HL-60 (cell line): ENCODE data around the gene JUNB.
A peak's percentile ranks its signal among the peaks of the same experiment; 100 is the strongest.

Experiments used
- DNase-seq, 2 experiments: peaks; one replicate each; pipeline ENCODE4 v3.0.0-alpha.2; 2010 to 2020; ENCODE audit warnings: low read depth in 1 of 2, low spot score in 1 of 2
- H3K27ac ChIP-seq: fragments of 250-450 bp; sonication (Bioruptor Pico); replicated peaks from 2 replicates; pipeline ENCODE4 v1.5.1; 2020; ENCODE audit warnings: mild to moderate bottlenecking, moderate library complexity
- H3K27me3 ChIP-seq: fragments of 250-450 bp; sonication (Bioruptor Pico); 2 replicates; pipeline ENCODE4 v1.5.1; 2021; ENCODE audit warnings: mild to moderate bottlenecking, moderate library complexity; ENCODE audit not compliant: insufficient read depth, poor library complexity, severe bottlenecking
- H3K4me3 ChIP-seq: replicated peaks from 2 replicates; pipeline ENCODE4 v1.5.1; 2011; ENCODE audit warnings: mild to moderate bottlenecking, control low read depth, low read length; ENCODE audit not compliant: insufficient read depth
- GABPA ChIP-seq: IDR thresholded peaks from 2 replicates; pipeline ENCODE4 v1.6.1; 2012; ENCODE audit warnings: low read depth
- POLR2AphosphoS5 ChIP-seq: IDR thresholded peaks from 2 replicates; pipeline ENCODE4 v1.6.1; 2012; ENCODE audit warnings: low read depth
- SPI1 ChIP-seq: IDR thresholded peaks from 2 replicates; pipeline ENCODE4 v1.6.1; 2012; ENCODE audit warnings: low read depth, mild to moderate bottlenecking, borderline replicate concordance
- TF ChIP-seq, protein P1 (sequence below): IDR thresholded peaks from one replicate; pipeline ENCODE4 v1.5.1; 2011; ENCODE audit warnings: low read length, control low read depth, inconsistent platforms; ENCODE audit not compliant: insufficient read depth
- TF ChIP-seq, protein P2 (sequence below): IDR thresholded peaks from 2 replicates; pipeline ENCODE4 v1.6.1; 2012; ENCODE audit warnings: low read depth; ENCODE audit not compliant: insufficient replicate concordance

The JUNB gene

DNA sequence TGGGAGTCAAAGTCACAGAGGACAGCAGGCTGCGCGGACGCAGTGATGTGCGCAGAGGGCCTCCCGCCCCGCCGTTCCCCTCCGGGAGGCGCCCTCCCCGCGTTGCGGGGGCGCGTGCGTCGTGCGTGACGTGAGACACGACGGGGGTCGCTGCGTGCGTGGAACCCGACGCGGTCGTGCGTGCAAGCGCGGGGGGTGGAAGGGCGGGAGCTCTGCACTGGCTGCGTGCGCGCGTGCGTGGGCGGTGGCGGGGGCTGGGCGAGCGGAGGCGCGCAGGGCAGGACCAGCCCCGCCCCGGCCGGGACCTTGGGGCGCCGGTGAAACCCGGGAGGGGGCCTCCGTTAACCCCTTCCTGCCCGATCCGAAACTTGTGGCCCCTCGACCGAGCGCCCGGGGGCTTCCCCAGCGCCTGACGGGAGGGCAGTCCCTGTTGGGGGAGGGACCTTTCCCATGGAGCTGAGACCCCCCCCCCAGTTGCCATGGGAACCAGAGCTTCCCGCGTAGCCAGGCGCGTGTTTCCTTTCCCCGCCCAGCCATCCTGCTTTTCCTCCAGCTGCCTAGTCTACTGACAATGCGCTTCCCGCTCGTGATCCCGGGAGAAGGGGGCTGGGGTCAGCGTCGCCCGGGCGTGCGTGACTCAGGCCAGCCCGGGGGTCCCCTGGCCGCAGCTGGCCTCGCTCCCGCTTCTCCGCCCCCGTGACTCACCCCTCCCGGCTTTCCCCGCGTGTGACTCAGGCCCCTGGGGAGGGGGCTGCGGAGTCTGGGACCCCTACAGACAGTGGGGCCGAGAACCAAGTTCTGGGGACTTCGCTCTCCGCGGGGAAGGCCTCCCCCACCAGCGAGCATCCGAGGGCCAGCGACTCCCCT is 8.6 kb upstream of the JUNB start:
- DNase-seq, result peak; percentile 80 to 91
- peak overlapping the region; percentile 95 for H3K27ac ChIP-seq
- H3K4me3 ChIP-seq, result peak overlapping the region; percentile 36
- H3K27me3 ChIP-seq, result no peaks in the 10 kb centered on the region
- TF ChIP-seq GABPA (no peak), POLR2AphosphoS5 (no peak; the same call in none of the 2 replicates), SPI1 (no peak)
- TF ChIP-seq, protein P1, sequence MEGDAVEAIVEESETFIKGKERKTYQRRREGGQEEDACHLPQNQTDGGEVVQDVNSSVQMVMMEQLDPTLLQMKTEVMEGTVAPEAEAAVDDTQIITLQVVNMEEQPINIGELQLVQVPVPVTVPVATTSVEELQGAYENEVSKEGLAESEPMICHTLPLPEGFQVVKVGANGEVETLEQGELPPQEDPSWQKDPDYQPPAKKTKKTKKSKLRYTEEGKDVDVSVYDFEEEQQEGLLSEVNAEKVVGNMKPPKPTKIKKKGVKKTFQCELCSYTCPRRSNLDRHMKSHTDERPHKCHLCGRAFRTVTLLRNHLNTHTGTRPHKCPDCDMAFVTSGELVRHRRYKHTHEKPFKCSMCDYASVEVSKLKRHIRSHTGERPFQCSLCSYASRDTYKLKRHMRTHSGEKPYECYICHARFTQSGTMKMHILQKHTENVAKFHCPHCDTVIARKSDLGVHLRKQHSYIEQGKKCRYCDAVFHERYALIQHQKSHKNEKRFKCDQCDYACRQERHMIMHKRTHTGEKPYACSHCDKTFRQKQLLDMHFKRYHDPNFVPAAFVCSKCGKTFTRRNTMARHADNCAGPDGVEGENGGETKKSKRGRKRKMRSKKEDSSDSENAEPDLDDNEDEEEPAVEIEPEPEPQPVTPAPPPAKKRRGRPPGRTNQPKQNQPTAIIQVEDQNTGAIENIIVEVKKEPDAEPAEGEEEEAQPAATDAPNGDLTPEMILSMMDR, result no peak
- TF ChIP-seq, protein P2, sequence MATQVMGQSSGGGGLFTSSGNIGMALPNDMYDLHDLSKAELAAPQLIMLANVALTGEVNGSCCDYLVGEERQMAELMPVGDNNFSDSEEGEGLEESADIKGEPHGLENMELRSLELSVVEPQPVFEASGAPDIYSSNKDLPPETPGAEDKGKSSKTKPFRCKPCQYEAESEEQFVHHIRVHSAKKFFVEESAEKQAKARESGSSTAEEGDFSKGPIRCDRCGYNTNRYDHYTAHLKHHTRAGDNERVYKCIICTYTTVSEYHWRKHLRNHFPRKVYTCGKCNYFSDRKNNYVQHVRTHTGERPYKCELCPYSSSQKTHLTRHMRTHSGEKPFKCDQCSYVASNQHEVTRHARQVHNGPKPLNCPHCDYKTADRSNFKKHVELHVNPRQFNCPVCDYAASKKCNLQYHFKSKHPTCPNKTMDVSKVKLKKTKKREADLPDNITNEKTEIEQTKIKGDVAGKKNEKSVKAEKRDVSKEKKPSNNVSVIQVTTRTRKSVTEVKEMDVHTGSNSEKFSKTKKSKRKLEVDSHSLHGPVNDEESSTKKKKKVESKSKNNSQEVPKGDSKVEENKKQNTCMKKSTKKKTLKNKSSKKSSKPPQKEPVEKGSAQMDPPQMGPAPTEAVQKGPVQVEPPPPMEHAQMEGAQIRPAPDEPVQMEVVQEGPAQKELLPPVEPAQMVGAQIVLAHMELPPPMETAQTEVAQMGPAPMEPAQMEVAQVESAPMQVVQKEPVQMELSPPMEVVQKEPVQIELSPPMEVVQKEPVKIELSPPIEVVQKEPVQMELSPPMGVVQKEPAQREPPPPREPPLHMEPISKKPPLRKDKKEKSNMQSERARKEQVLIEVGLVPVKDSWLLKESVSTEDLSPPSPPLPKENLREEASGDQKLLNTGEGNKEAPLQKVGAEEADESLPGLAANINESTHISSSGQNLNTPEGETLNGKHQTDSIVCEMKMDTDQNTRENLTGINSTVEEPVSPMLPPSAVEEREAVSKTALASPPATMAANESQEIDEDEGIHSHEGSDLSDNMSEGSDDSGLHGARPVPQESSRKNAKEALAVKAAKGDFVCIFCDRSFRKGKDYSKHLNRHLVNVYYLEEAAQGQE, result no peak

DNA sequence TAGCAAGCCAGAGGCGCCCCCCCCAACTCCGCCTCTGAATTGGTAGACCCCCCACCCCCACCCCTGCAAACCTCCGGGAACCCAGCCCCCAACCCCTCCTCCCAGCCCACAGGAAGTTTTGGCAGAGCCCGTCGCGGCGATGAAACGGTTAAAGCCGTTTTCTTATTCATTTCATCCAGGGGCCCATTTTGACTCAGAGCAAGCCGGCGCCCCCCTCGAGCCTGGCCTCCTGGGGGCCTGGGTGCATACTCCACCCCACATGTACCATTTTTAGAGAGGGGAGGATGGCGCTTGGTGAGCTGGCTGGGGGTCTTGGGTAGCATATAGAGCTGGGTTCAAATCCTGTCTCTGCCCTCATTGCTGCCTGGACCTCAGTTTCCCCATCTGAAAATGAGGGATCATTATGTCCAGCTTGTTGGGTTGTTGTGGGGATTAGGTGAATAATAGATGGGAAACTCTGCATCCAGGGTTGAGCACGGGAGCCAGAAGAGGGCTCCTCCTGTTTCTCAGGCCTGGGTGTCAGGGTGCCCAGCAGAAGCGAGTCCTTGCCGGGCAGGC is 7.9 kb upstream of the JUNB start:
- peak overlapping the region; percentile 95 for H3K27ac ChIP-seq
- TF ChIP-seq POLR2AphosphoS5, result no peak
- TF ChIP-seq, protein P1, result no peak
- TF ChIP-seq GABPA, result no peak
- TF ChIP-seq, protein P2, result no peak
- TF ChIP-seq SPI1, result no peak
- DNase-seq, result no peak
- H3K4me3 ChIP-seq, result peak overlapping the region; percentile 36
- no peaks in the 10 kb centered on the region for H3K27me3 ChIP-seq

DNA sequence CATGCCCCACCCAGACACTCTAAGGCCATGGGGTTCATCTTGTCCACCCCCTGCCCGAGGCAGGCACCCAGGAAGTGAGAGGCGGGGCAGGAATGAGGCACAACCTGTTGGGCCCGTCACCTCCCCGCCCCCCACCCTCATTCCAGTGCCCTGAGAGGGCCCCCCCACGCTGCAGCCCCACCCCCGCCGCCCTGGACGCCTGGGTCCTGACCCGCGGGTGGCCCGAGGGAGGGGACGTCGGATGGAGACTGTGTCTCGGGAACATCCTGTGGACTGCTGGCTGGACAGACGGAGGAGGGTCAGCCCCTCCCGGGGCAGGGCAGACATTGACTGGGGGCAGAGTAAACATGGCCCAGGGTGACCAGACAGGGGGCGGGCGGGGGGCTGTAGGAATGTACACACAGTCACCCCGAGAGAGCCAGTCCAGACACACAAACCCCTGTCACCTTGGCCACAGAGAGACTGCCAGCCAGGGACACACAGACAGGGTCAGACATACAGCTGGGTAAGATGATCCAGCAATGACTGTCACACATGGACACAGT is 7.4 kb upstream of the JUNB start:
- no peak for DNase-seq
- Histone ChIP-seq H3K4me3 (no peak overlapping the region), H3K27me3 (no peaks in the 10 kb centered on the region), H3K27ac (peak overlapping the region; percentile 95)
- TF ChIP-seq SPI1, result no peak
- no peak for TF ChIP-seq GABPA
- TF ChIP-seq, protein P1, result no peak
- TF ChIP-seq, protein P2, result no peak
- no peak for TF ChIP-seq POLR2AphosphoS5
